Stomach smooth muscle (tissue), 2 donors: Measurements from ENCODE around the gene CDH2.

Experiments used
- H3K27ac ChIP-seq: one replicate; pipeline ENCODE4 v1.7.0; 2013; ENCODE audit warnings: mild to moderate bottlenecking, low read length, inconsistent platforms
- H3K27me3 ChIP-seq, 2 donors: one replicate each; pipeline ENCODE4 v1.7.0; 2013; ENCODE audit warnings: low read length in 2 of 2; ENCODE audit not compliant: insufficient read depth in 2 of 2, control insufficient read depth in 1 of 2
- H3K36me3 ChIP-seq, 2 donors: one replicate each; pipeline ENCODE4 v1.7.0; 2013; ENCODE audit warnings: low read length in 2 of 2; ENCODE audit not compliant: control insufficient read depth in 2 of 2, insufficient read depth in 2 of 2
- H3K4me1 ChIP-seq: one replicate; pipeline ENCODE4 v1.7.0; 2013; ENCODE audit warnings: low read length; ENCODE audit not compliant: control insufficient read depth, insufficient read depth
- H3K4me3 ChIP-seq, 2 donors: one replicate each; pipeline ENCODE4 v1.7.0; 2013; ENCODE audit warnings: low read length in 2 of 2
- H3K9ac ChIP-seq, 2 donors: one replicate each; pipeline ENCODE4 v1.7.0; 2013; ENCODE audit warnings: low read length in 2 of 2, mild to moderate bottlenecking in 1 of 2
- H3K9me3 ChIP-seq, 2 donors: one replicate each; pipeline ENCODE4 v1.7.0; 2013; ENCODE audit warnings: low read length in 2 of 2; ENCODE audit not compliant: control insufficient read depth in 2 of 2
- donor health status: healthy.
- donor health status: Pancreatic carcinoma.

Gene CDH2

DNA sequence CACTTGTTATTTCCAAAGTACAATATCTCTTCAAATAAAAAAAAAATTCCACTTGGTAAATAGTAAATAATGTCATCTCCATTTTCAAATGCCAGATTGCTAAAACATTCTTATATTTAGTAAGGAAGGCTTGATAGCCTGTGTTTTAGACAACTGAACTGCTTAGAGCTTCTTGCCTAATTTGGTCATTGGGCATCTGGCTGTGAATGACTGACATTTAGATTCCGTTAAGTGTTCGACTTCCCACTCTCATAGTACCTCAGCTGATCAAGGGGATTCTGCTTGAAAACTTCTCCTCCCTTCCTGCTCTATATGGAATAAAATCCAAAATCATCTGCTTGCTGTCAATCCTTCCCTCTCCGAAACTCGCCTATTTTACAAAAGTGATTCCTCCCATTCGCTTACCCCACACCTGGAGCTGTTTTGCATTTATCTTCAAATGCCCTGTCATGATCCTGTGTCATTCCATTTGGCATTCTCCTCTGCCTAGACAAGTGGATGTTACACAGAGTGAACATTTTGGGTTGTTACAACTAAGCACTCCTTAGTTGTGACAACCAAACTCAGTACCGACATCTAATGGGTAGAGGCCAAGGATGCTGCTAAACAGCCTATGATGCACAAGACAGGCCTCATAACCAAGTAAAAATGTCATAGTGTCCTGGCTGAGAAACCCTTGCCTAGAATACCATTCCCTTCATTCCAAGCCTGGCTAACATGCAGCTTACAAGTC, 181.0 kb downstream of the CDH2 start:
- Histone ChIP-seq H3K4me1 (no peaks in the 10 kb centered on the region), H3K9me3 (no peaks in the 10 kb centered on the region), H3K36me3 (no peaks in the 10 kb centered on the region), H3K27me3 (no peaks in the 10 kb centered on the region), H3K9ac (no peak overlapping the region), H3K27ac (no peak overlapping the region), H3K4me3 (no peak overlapping the region)

DNA sequence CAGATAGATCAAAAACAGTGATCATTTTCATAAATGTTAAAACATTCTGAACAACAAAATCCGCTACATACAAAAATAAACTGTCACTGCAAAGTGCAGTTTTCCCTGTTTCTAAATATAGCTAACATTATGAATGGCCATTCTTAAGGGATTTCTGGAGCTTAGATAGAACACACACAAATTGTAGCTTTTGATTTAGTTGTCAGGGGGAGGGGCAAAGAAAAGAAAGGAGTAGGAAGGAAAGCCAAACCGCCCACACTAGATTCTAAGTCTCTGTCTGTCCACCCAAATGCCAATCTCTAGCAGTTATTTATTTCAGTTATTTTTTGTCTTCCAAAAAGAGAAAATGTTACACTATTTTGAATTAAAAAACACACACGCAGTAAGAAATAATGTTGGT, 182.4 kb downstream of the CDH2 start:
- H3K4me1 ChIP-seq: no peaks in the 10 kb centered on the region
- H3K27me3 ChIP-seq: no peaks in the 10 kb centered on the region
- H3K9ac ChIP-seq: no peak overlapping the region
- no peak overlapping the region for H3K4me3 ChIP-seq
- no peak overlapping the region for H3K27ac ChIP-seq
- H3K9me3 ChIP-seq: no peaks in the 10 kb centered on the region
- H3K36me3 ChIP-seq: no peaks in the 10 kb centered on the region

DNA sequence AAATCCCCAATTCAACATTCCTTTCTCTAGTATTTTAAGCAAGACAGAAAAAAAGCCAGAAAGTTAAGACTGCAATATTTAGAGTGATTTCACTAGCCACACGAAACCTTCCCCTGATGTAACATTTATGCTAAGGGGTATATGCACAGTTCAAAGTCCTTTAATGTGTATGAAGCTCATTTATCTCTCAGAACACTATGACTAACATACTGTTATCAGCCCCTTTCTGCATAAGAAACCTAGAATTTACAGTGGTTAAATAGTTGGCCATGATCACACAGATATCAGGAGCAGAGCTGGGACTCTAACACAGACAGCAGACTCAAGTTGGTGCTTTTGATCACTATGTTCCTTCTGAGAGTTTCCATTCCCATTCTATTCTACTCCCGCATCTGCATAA, 185.5 kb downstream of the CDH2 start:
- Histone ChIP-seq H3K27me3 (no peaks in the 10 kb centered on the region), H3K9ac (no peak overlapping the region), H3K36me3 (no peaks in the 10 kb centered on the region), H3K4me1 (no peaks in the 10 kb centered on the region), H3K4me3 (no peak overlapping the region), H3K9me3 (no peaks in the 10 kb centered on the region), H3K27ac (no peak overlapping the region)

DNA sequence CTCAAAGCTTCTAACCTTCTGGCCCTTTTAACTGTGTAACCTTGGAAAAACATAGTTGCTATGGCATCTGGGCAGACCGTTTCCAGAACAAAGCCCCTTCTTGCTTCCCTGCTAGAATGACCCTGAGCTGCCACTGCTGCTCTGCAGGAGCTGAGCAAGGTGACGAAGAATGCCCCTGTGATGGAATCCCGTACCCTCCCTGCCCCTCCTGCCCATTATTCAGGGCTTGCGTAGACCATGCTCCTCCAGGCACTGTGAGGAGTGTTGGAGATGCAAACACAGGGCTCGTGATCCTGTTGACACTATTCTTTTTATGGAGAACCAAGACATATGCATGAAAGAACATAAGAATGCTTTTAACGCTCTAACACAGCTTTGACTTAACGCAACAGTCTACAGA, 191.1 kb downstream of the CDH2 start:
- H3K36me3 ChIP-seq: no peaks in the 10 kb centered on the region
- H3K4me1 ChIP-seq: no peaks in the 10 kb centered on the region
- H3K9ac ChIP-seq: no peak overlapping the region
- no peaks in the 10 kb centered on the region for H3K27me3 ChIP-seq
- no peak overlapping the region for H3K4me3 ChIP-seq
- no peak overlapping the region for H3K27ac ChIP-seq
- no peaks in the 10 kb centered on the region for H3K9me3 ChIP-seq

DNA sequence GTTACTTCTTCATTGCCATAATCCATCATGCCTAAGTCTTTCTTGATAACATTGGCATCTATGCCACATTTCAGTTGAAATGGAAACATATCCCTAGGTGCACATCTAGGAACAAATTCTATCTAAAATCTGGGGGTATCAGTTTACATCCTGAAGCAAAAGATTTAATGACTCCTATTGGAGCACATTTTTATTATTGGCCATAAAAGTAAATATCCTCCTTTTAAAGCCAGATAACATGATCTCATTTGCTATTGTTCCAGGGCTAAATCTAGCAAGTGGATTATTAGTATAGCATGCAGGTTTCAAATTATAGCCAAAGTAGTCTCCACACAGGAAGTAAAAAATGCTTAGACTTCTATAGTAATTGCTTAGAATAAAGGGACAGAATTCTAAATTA, 193.2 kb downstream of the CDH2 start:
- H3K36me3 ChIP-seq: no peaks in the 10 kb centered on the region
- no peaks in the 10 kb centered on the region for H3K9me3 ChIP-seq
- no peak overlapping the region for H3K9ac ChIP-seq
- no peaks in the 10 kb centered on the region for H3K27me3 ChIP-seq
- no peak overlapping the region for H3K4me3 ChIP-seq
- no peak overlapping the region for H3K27ac ChIP-seq
- H3K4me1 ChIP-seq: no peaks in the 10 kb centered on the region

DNA sequence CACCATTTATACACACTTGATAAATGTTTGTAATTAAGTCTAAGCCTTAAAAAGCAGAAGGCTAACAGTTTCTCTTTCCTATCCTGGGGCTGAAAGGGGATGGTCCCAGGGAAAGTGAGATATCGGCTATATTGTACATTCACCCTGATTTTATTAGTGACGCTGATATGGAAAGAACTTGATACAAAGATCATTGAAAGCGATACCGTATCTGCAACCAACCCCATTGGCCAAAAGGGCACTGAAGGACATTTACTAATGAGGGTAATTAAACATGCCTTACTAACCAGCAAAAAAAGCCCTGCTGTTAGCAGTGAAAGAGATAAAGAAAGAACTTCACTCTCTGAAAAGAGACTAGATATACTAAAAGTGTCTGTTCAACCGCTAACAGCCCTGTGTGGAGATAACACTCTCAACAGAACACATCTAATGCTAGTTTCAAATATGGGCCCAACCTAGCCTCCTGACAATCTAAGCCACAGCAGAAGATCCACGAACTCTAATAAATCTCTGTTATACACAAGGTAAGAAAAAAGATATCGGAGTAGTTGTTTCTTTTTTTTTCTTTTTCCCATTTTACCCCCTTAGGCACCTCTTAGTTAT, 200.0 kb downstream of the CDH2 start:
- Histone ChIP-seq H3K9me3 (peaks cover 0 to 3% of the 10 kb centered on the region in 2 donors), H3K9ac (no peak overlapping the region), H3K4me1 (no peaks in the 10 kb centered on the region), H3K36me3 (no peaks in the 10 kb centered on the region), H3K4me3 (no peak overlapping the region), H3K27ac (no peak overlapping the region), H3K27me3 (no peaks in the 10 kb centered on the region)

DNA sequence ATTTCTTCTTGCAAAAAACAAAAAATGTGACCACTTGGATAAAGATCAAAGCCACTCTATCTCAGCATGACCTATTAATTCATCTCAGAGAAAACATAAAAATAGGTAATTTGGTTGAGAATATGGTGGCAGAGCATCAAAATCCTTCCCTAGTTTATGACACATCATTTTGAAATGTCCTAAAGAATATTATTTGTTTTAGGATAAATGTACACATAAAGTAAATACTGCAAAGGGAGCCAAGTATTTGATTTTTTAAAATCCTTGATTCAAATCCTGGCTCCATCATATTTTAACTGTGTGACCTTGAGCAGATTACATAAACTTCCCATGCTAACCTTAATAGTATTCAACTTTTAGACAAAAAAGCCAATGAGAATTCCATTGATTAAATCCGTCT, 206.6 kb downstream of the CDH2 start:
- Histone ChIP-seq H3K4me3 (no peak overlapping the region), H3K9ac (no peak overlapping the region), H3K9me3 (peaks cover 0 to 3% of the 10 kb centered on the region in 2 donors), H3K27ac (no peak overlapping the region), H3K27me3 (no peaks in the 10 kb centered on the region), H3K4me1 (no peaks in the 10 kb centered on the region), H3K36me3 (no peaks in the 10 kb centered on the region)

DNA sequence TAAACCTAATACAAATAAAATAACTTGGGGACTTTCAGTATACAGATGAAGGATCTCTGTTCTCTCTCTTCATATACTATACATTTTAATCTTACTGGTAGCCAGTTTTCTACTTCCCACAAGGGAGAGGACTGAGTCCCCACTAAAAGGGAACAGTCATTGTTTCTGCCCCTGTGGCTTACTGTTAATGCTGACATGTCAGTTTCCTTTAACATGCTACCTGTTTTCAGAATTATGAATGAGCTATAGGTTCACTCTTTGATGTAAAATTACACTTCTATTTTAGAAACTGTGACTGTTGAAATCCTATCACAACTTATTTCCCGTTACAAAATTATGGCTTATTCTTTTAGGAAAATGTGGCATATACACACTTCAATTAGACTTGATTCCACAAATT, 207.7 kb downstream of the CDH2 start:
- Histone ChIP-seq H3K27ac (no peak overlapping the region), H3K4me1 (no peaks in the 10 kb centered on the region), H3K36me3 (no peaks in the 10 kb centered on the region)

DNA sequence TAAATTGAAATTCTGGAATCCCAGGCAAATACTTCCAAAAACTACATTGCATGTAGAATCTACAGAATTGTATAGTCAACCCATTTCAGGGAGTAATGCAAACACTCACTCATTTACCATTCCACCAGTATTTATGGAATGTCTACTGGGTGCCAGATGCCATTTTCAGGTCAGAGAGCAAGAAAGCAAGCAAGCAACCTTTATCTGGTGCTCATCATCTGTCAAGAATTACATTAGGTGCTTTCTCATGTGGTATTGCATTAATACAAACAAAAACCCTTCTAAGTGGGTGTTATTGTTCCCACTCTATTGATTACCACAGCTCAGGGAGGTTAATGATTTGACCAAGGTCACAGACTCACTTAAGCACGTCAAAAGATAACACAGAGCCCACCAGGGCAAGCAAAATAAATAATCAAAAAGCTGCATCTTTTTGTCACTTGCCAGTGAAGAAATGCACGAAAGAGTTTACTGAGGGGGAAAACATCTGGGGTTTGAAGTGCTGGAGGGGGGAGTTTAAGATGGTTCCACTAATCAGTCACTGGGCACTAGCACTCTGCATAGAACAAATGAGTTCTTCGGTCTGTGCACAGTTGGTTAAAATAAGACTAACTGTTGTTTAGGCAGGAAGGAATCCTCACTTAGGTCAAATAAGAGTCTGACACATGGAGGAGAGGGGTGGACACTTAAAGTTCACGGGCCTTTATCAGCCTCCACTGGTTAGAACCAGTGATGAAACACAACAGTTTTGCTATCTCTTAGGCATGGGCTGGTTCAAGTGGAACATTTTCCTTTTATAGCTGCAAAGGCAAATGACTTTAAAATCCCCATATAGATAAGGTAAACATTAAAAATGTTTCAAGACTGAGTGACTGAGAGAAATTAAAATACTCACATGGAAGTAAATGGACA, 208.8 kb downstream of the CDH2 start:
- Histone ChIP-seq H3K27me3 (no peaks in the 10 kb centered on the region), H3K4me1 (no peaks in the 10 kb centered on the region), H3K4me3 (no peak overlapping the region), H3K27ac (no peak overlapping the region), H3K9me3 (peaks cover 0 to 3% of the 10 kb centered on the region in 2 donors), H3K9ac (no peak overlapping the region), H3K36me3 (no peaks in the 10 kb centered on the region)

More for the DNA sequence above, 207.7 kb downstream of the CDH2 start:
- Histone ChIP-seq H3K27me3 (no peaks in the 10 kb centered on the region), H3K4me3 (no peak overlapping the region), H3K9me3 (peaks cover 0 to 3% of the 10 kb centered on the region in 2 donors), H3K9ac (no peak overlapping the region)

DNA sequence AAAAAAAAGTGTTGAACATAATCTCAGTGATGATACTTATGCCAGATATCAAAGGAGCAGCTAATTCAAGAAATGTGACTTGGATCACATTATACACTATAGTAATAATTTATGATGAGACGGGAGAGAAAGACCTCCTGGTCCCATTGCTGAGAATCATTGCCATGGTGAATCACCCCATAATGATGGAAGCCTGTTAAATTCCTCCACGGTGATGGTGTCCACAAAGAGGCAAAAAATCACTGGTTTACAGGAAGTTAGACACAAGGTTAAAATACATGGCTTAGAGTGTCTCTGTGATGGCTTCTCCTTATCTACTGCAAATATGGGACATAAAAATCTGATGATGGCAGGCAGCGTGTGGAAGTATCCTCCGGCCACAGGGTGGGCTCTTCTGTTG, 210.0 kb downstream of the CDH2 start:
- H3K9me3 ChIP-seq: no peaks in the 10 kb centered on the region
- no peak overlapping the region for H3K9ac ChIP-seq
- H3K4me3 ChIP-seq: no peak overlapping the region
- no peak overlapping the region for H3K27ac ChIP-seq
- no peaks in the 10 kb centered on the region for H3K36me3 ChIP-seq
- no peaks in the 10 kb centered on the region for H3K4me1 ChIP-seq
- no peaks in the 10 kb centered on the region for H3K27me3 ChIP-seq
